Effector memory CD4-positive, alpha-beta T cell (primary cell): ENCODE results near the gene ACIN1.

ENCODE experiments used
- DNase-seq, 3 donors: peaks; one replicate each; pipeline ENCODE4 v3.0.0-alpha.2; 2020
- H3K27ac ChIP-seq: 2 replicates; pipeline ENCODE4 v1.7.0; 2013; ENCODE audit warnings: mild to moderate bottlenecking, low read length, moderate library complexity; ENCODE audit not compliant: insufficient read depth, poor library complexity, severe bottlenecking
- H3K27me3 ChIP-seq: replicated peaks from 2 replicates; pipeline ENCODE4 v1.7.0; 2013; ENCODE audit warnings: mild to moderate bottlenecking, low read length; ENCODE audit not compliant: insufficient read depth, control insufficient read depth, poor library complexity, severe bottlenecking
- H3K36me3 ChIP-seq: 2 replicates; pipeline ENCODE4 v1.7.0; 2013; ENCODE audit warnings: mild to moderate bottlenecking, low read length, moderate library complexity; ENCODE audit not compliant: control insufficient read depth, insufficient read depth
- H3K4me1 ChIP-seq: 2 replicates; pipeline ENCODE4 v1.7.0; 2013; ENCODE audit warnings: low read length, mild to moderate bottlenecking; ENCODE audit not compliant: control insufficient read depth, insufficient read depth, poor library complexity, severe bottlenecking
- H3K4me3 ChIP-seq: 2 replicates; pipeline ENCODE4 v1.7.0; 2013; ENCODE audit warnings: low read length, low read depth, mild to moderate bottlenecking; ENCODE audit not compliant: insufficient read depth, poor library complexity, severe bottlenecking
- H3K9me3 ChIP-seq: 2 replicates; pipeline ENCODE4 v1.7.0; 2013; ENCODE audit warnings: mild to moderate bottlenecking, low read length, moderate library complexity; ENCODE audit not compliant: control insufficient read depth

Gene ACIN1

GRCh38 chr14:23053426-23053825 is 41.5 kb downstream of the ACIN1 start:
- Histone ChIP-seq H3K27ac (no peak overlapping the region), H3K36me3 (no peaks in the 10 kb centered on the region), H3K4me1 (peaks cover 11% of the 10 kb centered on the region), H3K27me3 (no peaks in the 10 kb centered on the region), H3K4me3 (no peak overlapping the region), H3K9me3 (no peaks in the 10 kb centered on the region)
- no peak for DNase-seq

GRCh38 chr14:23052671-23053070 is 42.3 kb downstream of the ACIN1 start:
- H3K9me3 ChIP-seq, result no peaks in the 10 kb centered on the region
- H3K4me1 ChIP-seq, result peaks cover 11% of the 10 kb centered on the region
- H3K27me3 ChIP-seq, result no peaks in the 10 kb centered on the region
- H3K4me3 ChIP-seq, result no peak overlapping the region
- H3K27ac ChIP-seq, result no peak overlapping the region
- no peaks in the 10 kb centered on the region for H3K36me3 ChIP-seq
- DNase-seq, result no peak

GRCh38 chr14:23052182-23052623 is 42.7 kb downstream of the ACIN1 start:
- no peaks in the 10 kb centered on the region for H3K9me3 ChIP-seq
- no peak overlapping the region for H3K4me3 ChIP-seq
- DNase-seq, result no peak
- H3K27ac ChIP-seq, result no peak overlapping the region
- H3K36me3 ChIP-seq, result no peaks in the 10 kb centered on the region
- no peaks in the 10 kb centered on the region for H3K27me3 ChIP-seq
- H3K4me1 ChIP-seq, result peaks cover 11% of the 10 kb centered on the region

- H3K27me3 ChIP-seq, result no peaks in the 10 kb centered on the region
- no peaks in the 10 kb centered on the region for H3K9me3 ChIP-seq
- H3K36me3 ChIP-seq, result no peaks in the 10 kb centered on the region
- DNase-seq, result no peak
- H3K4me3 ChIP-seq, result no peak overlapping the region
- no peak overlapping the region for H3K27ac ChIP-seq
- H3K4me1 ChIP-seq, result peaks cover 3% of the 10 kb centered on the region
Observed at GRCh38 chr14:23051141-23052057, 43.5 kb downstream of the ACIN1 start.

GRCh38 chr14:23049011-23049410 is 45.9 kb downstream of the ACIN1 start:
- H3K4me1 ChIP-seq, result no peaks in the 10 kb centered on the region
- H3K36me3 ChIP-seq, result no peaks in the 10 kb centered on the region
- H3K27me3 ChIP-seq, result no peaks in the 10 kb centered on the region
- H3K9me3 ChIP-seq, result no peaks in the 10 kb centered on the region
- H3K27ac ChIP-seq, result no peak overlapping the region
- no peak for DNase-seq
- no peak overlapping the region for H3K4me3 ChIP-seq

- H3K4me1 ChIP-seq, result no peaks in the 10 kb centered on the region
- DNase-seq, result no peak
- H3K27me3 ChIP-seq, result no peaks in the 10 kb centered on the region
- H3K9me3 ChIP-seq, result no peaks in the 10 kb centered on the region
- no peak overlapping the region for H3K27ac ChIP-seq
- no peaks in the 10 kb centered on the region for H3K36me3 ChIP-seq
- no peak overlapping the region for H3K4me3 ChIP-seq
Observed at GRCh38 chr14:23047751-23048693, 46.9 kb downstream of the ACIN1 start.

- H3K27me3 ChIP-seq, result no peaks in the 10 kb centered on the region
- no peaks in the 10 kb centered on the region for H3K4me1 ChIP-seq
- no peak overlapping the region for H3K27ac ChIP-seq
- no peaks in the 10 kb centered on the region for H3K36me3 ChIP-seq
- DNase-seq, result no peak
- no peak overlapping the region for H3K4me3 ChIP-seq
- no peaks in the 10 kb centered on the region for H3K9me3 ChIP-seq
Observed at GRCh38 chr14:23047034-23047634, 47.8 kb downstream of the ACIN1 start.

GRCh38 chr14:23045419-23046357 is 49.2 kb downstream of the ACIN1 start:
- no peak overlapping the region for H3K4me3 ChIP-seq
- no peaks in the 10 kb centered on the region for H3K9me3 ChIP-seq
- H3K4me1 ChIP-seq, result no peaks in the 10 kb centered on the region
- no peaks in the 10 kb centered on the region for H3K36me3 ChIP-seq
- H3K27ac ChIP-seq, result no peak overlapping the region
- H3K27me3 ChIP-seq, result no peaks in the 10 kb centered on the region
- no peak for DNase-seq

- H3K9me3 ChIP-seq, result no peaks in the 10 kb centered on the region
- H3K36me3 ChIP-seq, result no peaks in the 10 kb centered on the region
- no peak for DNase-seq
- no peak overlapping the region for H3K4me3 ChIP-seq
- H3K27ac ChIP-seq, result no peak overlapping the region
- H3K27me3 ChIP-seq, result no peaks in the 10 kb centered on the region
- H3K4me1 ChIP-seq, result no peaks in the 10 kb centered on the region
Observed at GRCh38 chr14:23044840-23045239, 50.1 kb downstream of the ACIN1 start.
